Loucy (cell line): ENCODE results near the gene ELOVL4.
A peak's percentile ranks its signal among the peaks of the same experiment; 100 is the strongest.

Source experiments
- H2AFZ ChIP-seq: fragments of 200-600 bp; sonication (generic); 2 replicates; pipeline ENCODE4 v1.6.0; 2016; ENCODE audit warnings: antibody characterized with exemption, mild to moderate bottlenecking, low read length, moderate library complexity
- H3F3A ChIP-seq: fragments of 200-600 bp; 2 replicates; pipeline ENCODE4 v1.6.0; 2016; ENCODE audit warnings: antibody characterized with exemption, low read depth, mild to moderate bottlenecking
- H3K27me3 ChIP-seq: fragments of 200-600 bp; sonication (generic); 2 replicates; pipeline ENCODE4 v1.6.1; 2014; ENCODE audit warnings: low read length, mild to moderate bottlenecking; ENCODE audit not compliant: insufficient read depth, poor library complexity, severe bottlenecking
- H3K36me3 ChIP-seq: fragments of 200-600 bp; sonication (generic); 2 replicates; pipeline ENCODE4 v1.6.1; 2016; ENCODE audit warnings: low read length; ENCODE audit not compliant: insufficient read depth
- H3K4me1 ChIP-seq: fragments of 200-600 bp; sonication (generic); 2 replicates; pipeline ENCODE4 v1.5.1; 2014; ENCODE audit warnings: low read length, mild to moderate bottlenecking; ENCODE audit not compliant: insufficient read depth, poor library complexity, severe bottlenecking
- H3K4me2 ChIP-seq: fragments of 200-600 bp; sonication (generic); 2 replicates; pipeline ENCODE4 v1.6.0; 2014; ENCODE audit warnings: antibody characterized with exemption, low read length, low read depth, mild to moderate bottlenecking; ENCODE audit not compliant: poor library complexity, severe bottlenecking
- H3K4me3 ChIP-seq: fragments of 200-600 bp; sonication (generic); 2 replicates; pipeline ENCODE4 v1.5.1; 2014; ENCODE audit warnings: low read length, mild to moderate bottlenecking, mixed read lengths; ENCODE audit not compliant: poor library complexity, severe bottlenecking
- H3K79me2 ChIP-seq: fragments of 200-600 bp; sonication (generic); 2 replicates; pipeline ENCODE4 v1.6.1; 2014; ENCODE audit warnings: low read length; ENCODE audit not compliant: insufficient read depth
- H3K9ac ChIP-seq: fragments of 200-600 bp; sonication (generic); 2 replicates; pipeline ENCODE4 v1.6.0; 2014; ENCODE audit warnings: mild to moderate bottlenecking, low read depth, low read length, moderate library complexity; ENCODE audit not compliant: poor library complexity, severe bottlenecking
- H3K9me2 ChIP-seq: fragments of 200-600 bp; sonication (generic); replicated peaks from 2 replicates; pipeline ENCODE4 v1.6.1; 2016; ENCODE audit warnings: low read depth, low read length, mixed read lengths
- H3K9me3 ChIP-seq: fragments of 200-600 bp; sonication (generic); 2 replicates; pipeline ENCODE4 v1.6.1; 2014; ENCODE audit warnings: mild to moderate bottlenecking, antibody characterized with exemption, low read length, low read depth; ENCODE audit not compliant: insufficient read depth
- H4K20me1 ChIP-seq: fragments of 200-600 bp; sonication (generic); 2 replicates; pipeline ENCODE4 v1.6.0; 2014; ENCODE audit warnings: antibody characterized with exemption, low read length, mild to moderate bottlenecking; ENCODE audit not compliant: insufficient read depth, poor library complexity, severe bottlenecking
- EZH2phosphoT487 ChIP-seq: fragments of 200-600 bp; IDR thresholded peaks from 2 replicates; pipeline ENCODE4 v1.6.1; 2018; ENCODE audit warnings: antibody characterized with exemption, mild to moderate bottlenecking, moderate library complexity, borderline replicate concordance
- TF ChIP-seq, protein P1 (sequence below): fragments of 200-600 bp; sonication (generic); conservative IDR thresholded peaks from 2 replicates; pipeline ENCODE4 v1.5.1; 2014; ENCODE audit warnings: mild to moderate bottlenecking, antibody characterized with exemption, low read length

ELOVL4 gene

GRCh38 chr6:79869184-79869583, 78.2 kb downstream of the ELOVL4 start:
- Histone ChIP-seq H3K79me2 (no peaks in the 10 kb centered on the region), H3K9ac (no peak overlapping the region), H3F3A (no peaks in the 10 kb centered on the region), H3K4me2 (no peak overlapping the region), H2AFZ (no peak overlapping the region), H4K20me1 (no peaks in the 10 kb centered on the region), H3K4me1 (peaks cover 3% of the 10 kb centered on the region), H3K36me3 (no peaks in the 10 kb centered on the region), H3K27me3 (no peaks in the 10 kb centered on the region), H3K9me3 (no peaks in the 10 kb centered on the region), H3K9me2 (no peaks in the 10 kb centered on the region), H3K4me3 (no peak overlapping the region)
- TF ChIP-seq, protein P1, sequence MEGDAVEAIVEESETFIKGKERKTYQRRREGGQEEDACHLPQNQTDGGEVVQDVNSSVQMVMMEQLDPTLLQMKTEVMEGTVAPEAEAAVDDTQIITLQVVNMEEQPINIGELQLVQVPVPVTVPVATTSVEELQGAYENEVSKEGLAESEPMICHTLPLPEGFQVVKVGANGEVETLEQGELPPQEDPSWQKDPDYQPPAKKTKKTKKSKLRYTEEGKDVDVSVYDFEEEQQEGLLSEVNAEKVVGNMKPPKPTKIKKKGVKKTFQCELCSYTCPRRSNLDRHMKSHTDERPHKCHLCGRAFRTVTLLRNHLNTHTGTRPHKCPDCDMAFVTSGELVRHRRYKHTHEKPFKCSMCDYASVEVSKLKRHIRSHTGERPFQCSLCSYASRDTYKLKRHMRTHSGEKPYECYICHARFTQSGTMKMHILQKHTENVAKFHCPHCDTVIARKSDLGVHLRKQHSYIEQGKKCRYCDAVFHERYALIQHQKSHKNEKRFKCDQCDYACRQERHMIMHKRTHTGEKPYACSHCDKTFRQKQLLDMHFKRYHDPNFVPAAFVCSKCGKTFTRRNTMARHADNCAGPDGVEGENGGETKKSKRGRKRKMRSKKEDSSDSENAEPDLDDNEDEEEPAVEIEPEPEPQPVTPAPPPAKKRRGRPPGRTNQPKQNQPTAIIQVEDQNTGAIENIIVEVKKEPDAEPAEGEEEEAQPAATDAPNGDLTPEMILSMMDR: no peak
- TF ChIP-seq EZH2phosphoT487: no peak

- TF ChIP-seq, protein P1: peak; percentile 85
- no peak for TF ChIP-seq EZH2phosphoT487
- no peaks in the 10 kb centered on the region for H3K27me3 ChIP-seq
- H3F3A ChIP-seq: no peaks in the 10 kb centered on the region
- H3K4me2 ChIP-seq: peak overlapping the region; percentile 67
- H3K9ac ChIP-seq: peak overlapping the region; percentile 44
- peak overlapping the region; percentile 81 for H2AFZ ChIP-seq
- peak overlapping the region; percentile 58 for H3K4me3 ChIP-seq
- no peaks in the 10 kb centered on the region for H3K9me2 ChIP-seq
- no peaks in the 10 kb centered on the region for H3K79me2 ChIP-seq
- no peaks in the 10 kb centered on the region for H4K20me1 ChIP-seq
- no peaks in the 10 kb centered on the region for H3K9me3 ChIP-seq
- H3K36me3 ChIP-seq: no peaks in the 10 kb centered on the region
- peaks cover 3% of the 10 kb centered on the region for H3K4me1 ChIP-seq
Measured at GRCh38 chr6:79868098-79868722, 79.1 kb downstream of the ELOVL4 start.
